ENCODE measurements around the gene PPP1R2.

Gene PPP1R2

DNA sequence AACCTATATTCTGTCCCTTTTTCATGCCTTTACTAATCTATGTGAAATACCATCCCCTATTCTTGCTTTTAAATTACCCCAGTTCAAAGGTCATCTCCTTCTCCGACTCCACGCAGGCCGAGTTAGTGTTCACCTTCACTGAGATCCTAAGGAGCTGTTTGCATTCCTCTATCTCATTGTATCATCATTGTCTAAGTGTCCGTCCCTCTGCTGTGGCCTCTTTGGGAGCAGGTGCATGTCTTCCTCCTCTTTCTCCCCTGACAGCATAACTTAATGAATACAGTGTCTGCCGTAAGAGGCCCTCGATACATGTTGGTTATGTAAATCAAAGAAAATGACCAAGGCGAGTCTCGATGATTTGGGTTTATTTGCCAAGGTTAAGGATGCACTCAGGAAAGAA lies 4.9 kb upstream of the PPP1R2 start:
- Histone ChIP-seq H3K9ac (ENCODE audit: low read length) (no peak overlapping the region), H3K9me3 (ENCODE audit: control insufficient read depth, low read length) (no peaks in the 10 kb centered on the region), H3K4me1 (ENCODE audit: control insufficient read depth, insufficient read depth, low read length) (peaks cover 20% of the 10 kb centered on the region), H3K27me3 (ENCODE audit: control insufficient read depth, insufficient read depth, low read length) (peaks cover 6% of the 10 kb centered on the region), H3K4me3 (ENCODE audit: low read length) (no peak overlapping the region), H3K36me3 (ENCODE audit: control insufficient read depth, insufficient read depth, low read length) (no peaks in the 10 kb centered on the region)

DNA sequence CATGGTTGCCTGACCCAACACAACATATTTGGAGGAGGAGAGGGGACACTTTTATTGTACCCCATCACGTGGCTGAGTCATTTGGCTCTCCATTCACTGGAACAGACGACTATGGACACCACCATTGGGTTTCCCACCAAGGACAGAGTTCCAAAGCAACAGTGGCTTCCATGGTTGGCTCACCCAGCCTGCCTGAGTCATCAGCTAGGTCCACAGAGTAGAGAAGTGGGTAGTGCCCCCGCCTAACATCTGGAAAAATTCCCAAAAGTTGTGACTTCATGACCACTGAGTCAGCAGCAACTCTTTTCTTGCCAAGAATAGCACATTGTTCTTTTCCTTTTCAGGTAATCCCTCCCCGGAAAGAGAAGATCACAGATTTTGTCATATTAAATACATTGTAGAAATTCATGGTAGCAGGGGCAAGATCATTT lies 3.0 kb upstream of the PPP1R2 start:
- peaks cover 27% of the 10 kb centered on the region for H3K4me1 ChIP-seq (ENCODE audit: control insufficient read depth, insufficient read depth, low read length)
- no peak overlapping the region for H3K9ac ChIP-seq (ENCODE audit: low read length)
- no peak overlapping the region for H3K4me3 ChIP-seq (ENCODE audit: low read length)
- H3K36me3 ChIP-seq (ENCODE audit: control insufficient read depth, insufficient read depth, low read length) = no peaks in the 10 kb centered on the region
- no peaks in the 10 kb centered on the region for H3K9me3 ChIP-seq (ENCODE audit: control insufficient read depth, low read length)
- peaks cover 6% of the 10 kb centered on the region for H3K27me3 ChIP-seq (ENCODE audit: control insufficient read depth, insufficient read depth, low read length)

DNA sequence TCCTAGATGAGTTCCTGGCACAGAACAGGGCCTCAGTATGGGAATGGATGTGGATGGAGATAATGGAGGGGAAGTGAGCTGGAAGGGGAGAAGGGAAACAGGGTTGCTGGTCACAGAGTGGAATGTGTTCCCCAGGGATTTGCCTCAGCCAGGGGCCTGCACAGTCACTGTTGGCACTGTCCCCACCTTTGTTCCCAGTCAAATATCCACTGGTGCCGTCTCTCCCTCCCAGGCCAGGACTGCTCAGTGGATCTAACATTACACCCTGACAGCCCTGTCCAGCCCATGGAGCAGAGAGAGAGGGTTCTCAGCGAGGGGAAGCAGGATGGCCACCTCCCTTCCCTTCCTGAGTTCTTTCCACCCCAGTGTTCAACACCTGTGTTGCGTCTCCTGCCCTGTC lies 1.5 kb upstream of the PPP1R2 start:
- Histone ChIP-seq H3K27me3 (ENCODE audit: control insufficient read depth, insufficient read depth, low read length) (peaks cover 6% of the 10 kb centered on the region), H3K36me3 (ENCODE audit: control insufficient read depth, insufficient read depth, low read length) (no peaks in the 10 kb centered on the region), H3K4me1 (ENCODE audit: control insufficient read depth, insufficient read depth, low read length) (peaks cover 31% of the 10 kb centered on the region), H3K9ac (ENCODE audit: low read length) (no peak overlapping the region), H3K9me3 (ENCODE audit: control insufficient read depth, low read length) (no peaks in the 10 kb centered on the region), H3K4me3 (ENCODE audit: low read length) (no peak overlapping the region)

DNA sequence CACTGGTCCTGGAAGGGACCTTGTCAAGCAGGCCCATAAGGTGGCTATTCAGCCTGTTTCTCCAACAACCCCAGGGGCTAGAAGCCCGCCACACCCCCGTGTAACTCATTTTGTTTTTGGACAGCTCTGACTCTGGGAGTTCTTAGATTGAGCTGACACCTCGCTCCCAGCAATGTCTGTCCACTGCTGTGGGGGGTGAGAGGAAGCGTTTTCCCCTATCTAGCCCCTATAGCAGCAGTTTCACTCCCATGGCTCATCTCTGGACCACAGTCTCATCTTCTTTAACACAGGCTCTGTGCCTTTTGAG lies 1.1 kb upstream of the PPP1R2 start:
- Histone ChIP-seq H3K27me3 (ENCODE audit: control insufficient read depth, insufficient read depth, low read length) (peaks cover 6% of the 10 kb centered on the region), H3K36me3 (ENCODE audit: control insufficient read depth, insufficient read depth, low read length) (no peaks in the 10 kb centered on the region), H3K4me3 (ENCODE audit: low read length) (no peak overlapping the region), H3K9ac (ENCODE audit: low read length) (no peak overlapping the region), H3K9me3 (ENCODE audit: control insufficient read depth, low read length) (no peaks in the 10 kb centered on the region), H3K4me1 (ENCODE audit: control insufficient read depth, insufficient read depth, low read length) (peaks cover 31% of the 10 kb centered on the region)

DNA sequence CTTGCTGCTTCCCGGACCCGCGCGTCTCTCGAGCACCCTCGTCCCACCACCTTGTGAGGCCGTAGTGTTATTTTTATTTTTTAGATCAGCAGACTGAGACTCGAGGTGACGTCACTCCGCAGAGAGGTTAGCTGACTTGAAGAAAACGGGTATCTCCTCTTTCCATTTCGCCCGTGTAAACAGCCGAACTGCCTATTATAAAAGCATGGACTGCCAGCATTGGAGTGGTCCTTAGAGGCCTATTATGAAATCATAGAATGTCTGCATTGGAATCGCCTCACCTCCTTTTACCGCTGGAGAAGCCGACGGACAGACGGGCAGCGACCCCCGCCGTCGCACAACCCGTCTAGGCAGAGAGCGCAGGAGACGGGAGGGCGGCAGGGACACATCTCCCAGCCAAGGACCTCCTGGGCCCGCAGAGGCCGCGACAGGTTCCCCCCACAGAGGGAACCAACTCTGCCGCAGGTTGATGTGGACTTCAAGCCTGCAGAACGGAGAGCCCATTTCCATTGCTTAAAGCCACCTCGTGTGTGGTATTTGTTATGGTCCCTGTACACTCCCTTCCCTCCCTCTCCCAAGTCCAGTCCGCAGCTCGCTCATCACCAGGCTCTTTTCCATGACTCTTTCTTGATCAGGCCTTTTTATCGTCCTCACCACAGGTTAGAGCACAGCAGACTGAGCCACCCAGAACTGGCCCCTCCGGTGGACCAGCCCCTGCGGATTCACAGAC lies 540 bp upstream of the PPP1R2 start:
- Histone ChIP-seq H3K9me3 (ENCODE audit: control insufficient read depth, low read length) (no peaks in the 10 kb centered on the region), H3K4me1 (ENCODE audit: control insufficient read depth, insufficient read depth, low read length) (peaks cover 31% of the 10 kb centered on the region), H3K36me3 (ENCODE audit: control insufficient read depth, insufficient read depth, low read length) (no peaks in the 10 kb centered on the region), H3K27me3 (ENCODE audit: control insufficient read depth, insufficient read depth, low read length) (peaks cover 6% of the 10 kb centered on the region), H3K4me3 (ENCODE audit: low read length) (peak overlapping the region; percentile 81), H3K9ac (ENCODE audit: low read length) (peak overlapping the region; percentile 83)

DNA sequence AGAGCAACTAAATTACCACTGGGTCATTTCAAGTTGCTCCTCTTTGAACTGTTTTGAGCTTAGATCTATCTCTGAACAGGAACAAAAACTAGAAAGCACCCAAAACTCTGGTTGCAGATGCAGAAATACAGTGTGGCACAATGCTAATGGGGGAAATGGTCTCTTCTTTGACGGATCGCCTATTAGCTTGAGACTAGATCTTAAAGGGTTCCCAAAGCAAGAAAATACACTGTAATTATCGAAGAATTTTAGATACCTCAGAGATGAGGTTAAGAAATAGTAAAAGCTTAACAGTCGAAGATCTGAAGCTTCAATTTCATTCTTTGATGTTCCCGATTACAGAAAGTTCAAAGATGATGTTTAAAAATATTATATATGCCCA lies 818 bp downstream of the PPP1R2 start:
- Histone ChIP-seq H3K36me3 (ENCODE audit: control insufficient read depth, insufficient read depth, low read length) (no peaks in the 10 kb centered on the region), H3K27me3 (ENCODE audit: control insufficient read depth, insufficient read depth, low read length) (peaks cover 6% of the 10 kb centered on the region), H3K4me3 (ENCODE audit: low read length) (peak overlapping the region; percentile 81), H3K9ac (ENCODE audit: low read length) (peak overlapping the region; percentile 83), H3K4me1 (ENCODE audit: control insufficient read depth, insufficient read depth, low read length) (peaks cover 31% of the 10 kb centered on the region), H3K9me3 (ENCODE audit: control insufficient read depth, low read length) (no peaks in the 10 kb centered on the region)

DNA sequence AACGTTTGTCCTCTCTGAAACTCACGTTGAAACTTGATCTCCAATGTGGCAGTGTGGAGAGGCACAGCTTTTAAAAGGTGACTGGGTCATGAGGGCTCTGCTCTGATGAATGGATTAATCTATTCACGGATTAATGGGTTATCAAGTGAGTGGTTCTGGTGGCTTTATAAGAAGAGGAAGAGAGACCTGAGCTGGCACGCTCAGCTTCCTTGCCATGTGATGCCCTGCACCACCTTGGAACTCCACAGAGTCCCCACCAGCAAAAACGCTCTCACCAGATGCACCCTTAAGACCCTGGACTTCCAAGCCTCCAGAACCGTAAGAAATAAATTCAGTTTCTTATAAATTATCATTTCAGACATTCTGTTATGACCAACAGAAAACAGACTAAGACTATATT lies 2.6 kb downstream of the PPP1R2 start:
- H3K9ac ChIP-seq (ENCODE audit: low read length) = no peak overlapping the region
- no peak overlapping the region for H3K4me3 ChIP-seq (ENCODE audit: low read length)
- no peaks in the 10 kb centered on the region for H3K36me3 ChIP-seq (ENCODE audit: control insufficient read depth, insufficient read depth, low read length)
- peaks cover 6% of the 10 kb centered on the region for H3K27me3 ChIP-seq (ENCODE audit: control insufficient read depth, insufficient read depth, low read length)
- H3K9me3 ChIP-seq (ENCODE audit: control insufficient read depth, low read length) = no peaks in the 10 kb centered on the region
- peaks cover 19% of the 10 kb centered on the region for H3K4me1 ChIP-seq (ENCODE audit: control insufficient read depth, insufficient read depth, low read length)

DNA sequence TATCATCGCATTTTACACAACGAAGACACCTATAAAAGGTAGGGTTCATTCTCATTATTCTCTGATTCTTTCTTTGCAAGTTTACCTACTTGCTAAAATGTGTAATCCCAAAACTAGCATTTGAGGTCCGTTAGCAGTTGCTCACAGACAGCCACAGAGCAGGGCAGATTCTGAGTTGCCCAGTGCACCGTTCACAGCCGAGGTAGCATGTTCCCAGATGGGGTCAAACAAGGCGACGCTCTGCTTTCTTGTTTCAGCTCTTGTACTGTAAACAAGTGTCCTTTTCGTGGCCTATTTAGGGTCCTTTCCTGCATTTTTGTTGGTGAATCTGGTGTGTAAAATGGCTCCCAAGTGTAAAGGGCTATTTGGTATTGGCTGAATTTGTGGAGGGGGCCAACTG lies 3.1 kb downstream of the PPP1R2 start:
- no peak overlapping the region for H3K9ac ChIP-seq (ENCODE audit: low read length)
- H3K4me3 ChIP-seq (ENCODE audit: low read length) = no peak overlapping the region

DNA sequence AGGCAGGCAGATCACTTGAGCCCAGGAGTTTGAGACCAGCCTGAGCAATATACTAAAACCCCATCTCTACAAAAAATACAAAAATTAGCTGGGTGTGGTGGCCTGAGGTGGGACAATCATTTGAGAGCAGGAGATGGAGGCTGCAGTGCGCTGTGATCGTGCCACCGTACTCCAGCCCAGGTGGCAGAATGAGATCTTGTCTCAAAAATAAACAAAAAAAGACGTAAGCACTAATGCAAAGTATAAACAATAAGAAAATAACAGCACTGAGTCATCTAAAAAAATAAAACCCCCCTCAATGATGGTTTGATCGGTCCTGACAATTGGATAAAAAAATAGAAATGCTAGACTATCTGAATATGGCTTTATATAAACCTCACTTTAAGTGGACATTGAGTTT lies 3.6 kb downstream of the PPP1R2 start:
- H3K4me3 ChIP-seq (ENCODE audit: low read length) = no peak overlapping the region
- H3K4me1 ChIP-seq (ENCODE audit: control insufficient read depth, insufficient read depth, low read length) = peaks cover 18% of the 10 kb centered on the region
- no peaks in the 10 kb centered on the region for H3K9me3 ChIP-seq (ENCODE audit: control insufficient read depth, low read length)
- H3K27me3 ChIP-seq (ENCODE audit: control insufficient read depth, insufficient read depth, low read length) = peaks cover 6% of the 10 kb centered on the region
- no peak overlapping the region for H3K9ac ChIP-seq (ENCODE audit: low read length)
- no peaks in the 10 kb centered on the region for H3K36me3 ChIP-seq (ENCODE audit: control insufficient read depth, insufficient read depth, low read length)

More for the DNA sequence above, 3.1 kb downstream of the PPP1R2 start:
- Histone ChIP-seq H3K27me3 (ENCODE audit: control insufficient read depth, insufficient read depth, low read length) (peaks cover 6% of the 10 kb centered on the region), H3K4me1 (ENCODE audit: control insufficient read depth, insufficient read depth, low read length) (peaks cover 18% of the 10 kb centered on the region), H3K36me3 (ENCODE audit: control insufficient read depth, insufficient read depth, low read length) (no peaks in the 10 kb centered on the region), H3K9me3 (ENCODE audit: control insufficient read depth, low read length) (no peaks in the 10 kb centered on the region)

DNA sequence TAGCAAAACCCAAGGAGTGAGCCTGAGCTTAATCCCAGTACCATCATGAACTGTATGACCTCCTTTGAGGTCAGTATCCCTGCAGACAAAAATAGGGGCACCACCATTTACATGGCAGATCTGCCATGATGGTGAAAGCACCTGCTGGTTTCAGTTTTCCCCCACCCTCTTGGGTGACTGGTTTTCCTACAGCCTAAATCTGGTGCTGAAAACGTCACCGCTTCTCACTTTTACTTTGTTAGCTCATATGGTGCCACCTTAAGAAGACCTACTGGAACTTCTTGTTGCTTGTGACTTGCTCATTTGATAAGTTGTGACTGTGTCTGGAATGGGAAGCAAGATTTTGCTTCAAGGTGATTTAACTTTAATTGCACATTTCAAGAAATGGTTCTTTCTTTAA lies 5.1 kb downstream of the PPP1R2 start:
- no peak overlapping the region for H3K9ac ChIP-seq (ENCODE audit: low read length)
- peaks cover 10% of the 10 kb centered on the region for H3K4me1 ChIP-seq (ENCODE audit: control insufficient read depth, insufficient read depth, low read length)

DNA sequence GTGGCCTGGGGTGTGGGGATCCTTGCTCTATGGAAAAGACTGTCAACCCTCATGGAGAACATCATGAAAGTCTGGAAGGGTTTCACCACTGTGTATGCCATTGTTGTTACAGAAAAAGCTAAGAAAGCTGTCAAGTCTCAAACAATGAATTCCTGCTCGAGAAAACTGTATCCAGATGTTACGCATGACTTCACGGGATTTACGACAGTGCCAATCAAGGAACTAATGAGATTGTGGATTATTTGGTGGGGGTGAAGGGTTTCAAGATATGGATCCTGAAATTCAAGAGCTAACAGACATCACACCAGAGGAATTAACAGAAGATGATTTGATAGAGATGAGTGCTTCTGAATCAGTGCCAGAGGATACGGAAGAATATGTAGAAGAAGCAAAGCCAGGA lies 7.8 kb downstream of the PPP1R2 start:
- Histone ChIP-seq H3K27me3 (ENCODE audit: control insufficient read depth, insufficient read depth, low read length) (no peaks in the 10 kb centered on the region), H3K36me3 (ENCODE audit: control insufficient read depth, insufficient read depth, low read length) (no peaks in the 10 kb centered on the region), H3K4me3 (ENCODE audit: low read length) (no peak overlapping the region), H3K9ac (ENCODE audit: low read length) (no peak overlapping the region), H3K4me1 (ENCODE audit: control insufficient read depth, insufficient read depth, low read length) (no peaks in the 10 kb centered on the region), H3K9me3 (ENCODE audit: control insufficient read depth, low read length) (no peaks in the 10 kb centered on the region)

More for the DNA sequence above, 5.1 kb downstream of the PPP1R2 start:
- no peaks in the 10 kb centered on the region for H3K36me3 ChIP-seq (ENCODE audit: control insufficient read depth, insufficient read depth, low read length)
- no peak overlapping the region for H3K4me3 ChIP-seq (ENCODE audit: low read length)
- H3K27me3 ChIP-seq (ENCODE audit: control insufficient read depth, insufficient read depth, low read length) = no peaks in the 10 kb centered on the region
- no peaks in the 10 kb centered on the region for H3K9me3 ChIP-seq (ENCODE audit: control insufficient read depth, low read length)

DNA sequence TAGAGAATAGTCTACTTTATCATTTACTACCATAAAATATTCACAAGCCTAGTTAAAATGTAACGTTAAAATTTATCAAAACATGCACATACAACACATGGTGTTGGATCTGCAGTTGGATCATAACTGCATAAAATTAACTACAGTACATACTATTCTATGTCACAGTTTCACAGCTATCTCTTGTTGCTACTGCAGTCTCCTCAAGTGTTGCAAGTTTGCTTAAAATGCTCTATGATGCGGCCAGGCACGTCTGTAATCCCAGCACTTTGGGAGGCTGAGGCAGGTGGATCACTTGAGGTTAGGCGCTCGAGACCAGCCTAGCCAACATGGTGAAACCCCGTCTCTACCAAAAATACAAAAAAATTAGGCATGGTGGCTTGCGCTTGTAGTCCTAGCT lies 10.3 kb downstream of the PPP1R2 start:
- Histone ChIP-seq H3K27me3 (ENCODE audit: control insufficient read depth, insufficient read depth, low read length) (no peaks in the 10 kb centered on the region), H3K9ac (ENCODE audit: low read length) (no peak overlapping the region), H3K4me1 (ENCODE audit: control insufficient read depth, insufficient read depth, low read length) (no peaks in the 10 kb centered on the region), H3K9me3 (ENCODE audit: control insufficient read depth, low read length) (no peaks in the 10 kb centered on the region), H3K36me3 (ENCODE audit: control insufficient read depth, insufficient read depth, low read length) (no peaks in the 10 kb centered on the region), H3K4me3 (ENCODE audit: low read length) (no peak overlapping the region)

DNA sequence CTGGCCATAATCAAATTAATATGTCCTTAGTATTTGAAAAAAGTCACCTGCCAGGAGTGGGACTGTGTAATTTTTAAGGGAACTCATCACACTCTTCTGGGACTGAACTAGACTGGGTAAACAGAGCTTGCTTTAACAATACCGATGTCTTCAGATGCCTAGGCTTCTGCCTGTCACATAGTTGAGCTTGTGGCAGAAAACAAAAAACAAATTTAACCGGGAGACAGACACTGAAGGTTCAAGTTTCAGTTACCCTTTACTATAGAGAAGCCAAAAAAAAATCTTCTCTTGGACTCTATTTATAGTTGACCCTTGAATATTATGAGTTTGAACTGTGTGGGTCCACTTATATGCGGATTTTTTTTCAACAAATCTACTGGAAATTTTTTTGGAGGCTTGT lies 10.8 kb downstream of the PPP1R2 start:
- Histone ChIP-seq H3K27me3 (ENCODE audit: control insufficient read depth, insufficient read depth, low read length) (no peaks in the 10 kb centered on the region), H3K9ac (ENCODE audit: low read length) (no peak overlapping the region), H3K4me1 (ENCODE audit: control insufficient read depth, insufficient read depth, low read length) (no peaks in the 10 kb centered on the region), H3K4me3 (ENCODE audit: low read length) (no peak overlapping the region), H3K9me3 (ENCODE audit: control insufficient read depth, low read length) (no peaks in the 10 kb centered on the region), H3K36me3 (ENCODE audit: control insufficient read depth, insufficient read depth, low read length) (no peaks in the 10 kb centered on the region)
